NT2/D1 (cell line): ENCODE results near the gene PPID.

Source experiments
- SUZ12 ChIP-seq: IDR thresholded peaks from 2 replicates; pipeline ENCODE4 v1.6.1; 2011; ENCODE audit not compliant: insufficient read length, insufficient read depth; ENCODE audit errors: extremely low read depth
- ZNF274 ChIP-seq: IDR thresholded peaks from 2 replicates; pipeline ENCODE4 v1.6.1; 2011; ENCODE audit warnings: mild to moderate bottlenecking, low read depth, low read length

GRCh38 chr4:158682066-158682465, 41.1 kb downstream of the PPID start:
- TF ChIP-seq ZNF274, result no peak
- TF ChIP-seq SUZ12, result no peak
